HG02759 (cell line): ENCODE measurements around the gene CENPE.

Experiments used
- ATAC-seq: cut with Tn5 transposase; IDR thresholded peaks from one replicate; pipeline ENCODE4 v1.9.1; 2021; ENCODE audit warnings: mild to moderate bottlenecking, moderate library complexity; ENCODE audit not compliant: unreplicated experiment

CENPE gene

DNA sequence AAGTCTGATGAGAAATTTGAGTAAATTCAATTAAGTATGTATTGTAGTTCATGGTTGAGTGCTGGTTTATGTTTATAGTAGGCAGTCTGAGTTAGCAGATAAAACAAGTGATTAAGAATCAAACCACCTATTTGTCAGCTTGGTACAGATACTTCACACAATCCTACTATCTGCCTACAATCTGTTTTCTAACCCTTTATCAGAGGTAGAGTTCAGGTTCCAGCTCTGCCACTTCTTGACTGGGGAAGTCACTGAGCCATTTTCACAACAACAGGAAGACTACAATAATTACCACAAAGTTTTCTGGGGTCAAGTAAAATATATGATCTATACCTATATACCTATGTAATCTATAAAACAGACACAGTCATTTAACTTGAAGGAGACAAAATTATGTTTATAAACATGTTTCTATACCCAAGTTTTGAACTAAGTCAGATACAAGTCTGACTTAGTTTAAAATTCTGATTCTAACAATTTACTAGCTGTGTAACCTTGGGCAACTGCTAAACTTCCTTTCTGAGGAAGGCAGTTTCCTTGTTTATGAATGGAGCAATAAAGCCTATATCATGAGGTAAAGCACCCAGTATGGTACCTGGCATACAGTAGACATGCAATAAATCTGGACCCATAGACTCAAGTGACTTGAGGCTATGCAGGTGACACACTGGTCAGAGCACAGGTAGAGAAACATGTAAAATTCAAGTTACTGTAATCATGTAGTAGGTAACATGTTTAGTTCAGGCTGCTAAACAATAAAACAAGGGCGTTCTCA is 61.3 kb downstream of the CENPE start:
- no peak for ATAC-seq

DNA sequence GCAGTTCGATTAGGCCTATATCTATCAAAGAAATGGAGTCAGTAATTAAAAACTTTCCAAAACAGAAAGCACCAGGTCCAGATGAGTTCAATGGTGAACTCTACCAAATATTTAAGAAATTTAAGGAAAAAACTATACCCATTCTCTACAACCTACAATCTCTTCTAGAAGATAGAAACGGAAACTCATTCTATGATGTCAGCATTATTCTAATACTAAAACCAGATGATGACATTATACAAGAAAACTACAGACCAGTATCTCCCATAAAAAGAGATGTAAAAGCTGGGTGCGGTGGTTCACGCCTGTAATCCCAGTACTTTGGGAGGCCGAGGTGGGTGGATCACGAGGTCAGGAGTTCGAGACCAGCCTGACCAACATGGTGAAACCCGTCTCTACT is 69.0 kb downstream of the CENPE start:
- no peak for ATAC-seq

DNA sequence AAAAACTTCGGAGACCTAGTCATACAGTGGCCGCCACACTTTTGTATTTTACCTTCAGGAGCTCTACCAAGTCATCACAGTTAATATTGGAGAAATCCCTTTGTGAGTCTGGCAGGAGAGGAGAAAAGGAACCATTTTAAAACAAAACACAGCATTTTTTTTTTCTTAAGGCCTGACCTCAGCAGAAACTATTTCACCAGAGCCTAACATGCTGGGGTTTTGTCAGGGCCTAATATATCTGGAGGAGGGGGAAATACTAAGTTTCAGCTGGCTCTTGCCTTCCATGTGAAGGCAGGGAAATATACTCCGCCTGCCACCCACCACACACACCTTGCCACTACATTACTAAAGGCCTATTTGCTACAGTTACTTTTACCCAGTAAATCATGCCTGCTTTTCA is 72.0 kb downstream of the CENPE start:
- ATAC-seq: no peak

DNA sequence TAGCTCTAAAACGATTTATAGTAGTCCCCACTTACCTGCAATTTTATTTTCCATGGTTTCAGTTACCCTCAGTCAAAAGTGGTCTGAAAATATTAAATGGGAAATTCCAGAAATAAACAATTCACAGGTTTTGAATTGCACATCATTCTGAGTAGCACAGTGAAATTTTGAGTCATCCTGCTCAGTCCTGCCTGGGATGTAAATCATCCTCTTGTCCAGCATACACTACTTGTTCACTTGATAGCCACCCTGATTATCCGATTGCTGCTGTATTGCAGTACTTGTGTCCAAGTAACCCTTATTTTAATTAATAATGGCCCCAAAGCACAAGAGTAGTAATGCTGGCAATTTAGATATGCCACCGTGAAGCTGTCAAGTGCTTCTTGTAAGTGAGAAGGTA is 75.0 kb downstream of the CENPE start:
- no peak for ATAC-seq

DNA sequence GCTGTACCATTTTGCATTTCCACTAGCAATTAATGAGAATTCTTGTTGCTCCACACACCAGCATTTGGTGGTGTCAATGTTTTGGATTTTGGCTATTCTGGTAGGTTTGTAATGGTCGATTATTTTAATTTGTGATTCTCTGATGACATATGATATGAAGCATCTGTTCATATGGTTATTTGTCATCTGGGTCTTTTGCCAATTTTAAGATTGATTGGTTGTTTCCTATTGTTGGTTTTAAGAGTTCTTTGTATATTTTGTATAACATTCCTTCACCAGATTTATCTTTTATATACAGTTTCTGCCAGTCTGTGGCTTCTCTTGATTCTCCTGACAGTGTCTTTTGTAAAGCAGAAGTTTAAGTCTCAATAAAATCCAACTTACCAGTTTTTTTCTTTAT is 80.0 kb downstream of the CENPE start:
- no peak for ATAC-seq

DNA sequence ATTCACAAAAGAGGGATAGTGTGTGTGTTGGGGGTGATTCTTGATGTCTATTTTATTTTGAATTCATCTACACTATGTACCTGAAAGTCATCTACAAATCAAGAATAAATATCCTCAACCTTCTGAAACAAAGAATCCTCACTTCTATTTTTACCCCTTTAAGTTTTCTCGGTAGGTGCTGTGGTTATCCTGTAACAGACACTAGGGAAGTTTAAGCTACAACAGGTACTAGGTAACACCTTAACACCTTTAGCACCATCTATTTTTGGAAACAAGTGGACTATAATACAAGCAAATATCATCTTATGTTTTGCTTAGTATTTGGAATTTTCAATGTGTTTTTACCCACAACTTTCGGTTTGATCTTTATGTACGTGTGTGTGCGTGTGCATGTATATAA is 86.5 kb downstream of the CENPE start:
- ATAC-seq: no peak

DNA sequence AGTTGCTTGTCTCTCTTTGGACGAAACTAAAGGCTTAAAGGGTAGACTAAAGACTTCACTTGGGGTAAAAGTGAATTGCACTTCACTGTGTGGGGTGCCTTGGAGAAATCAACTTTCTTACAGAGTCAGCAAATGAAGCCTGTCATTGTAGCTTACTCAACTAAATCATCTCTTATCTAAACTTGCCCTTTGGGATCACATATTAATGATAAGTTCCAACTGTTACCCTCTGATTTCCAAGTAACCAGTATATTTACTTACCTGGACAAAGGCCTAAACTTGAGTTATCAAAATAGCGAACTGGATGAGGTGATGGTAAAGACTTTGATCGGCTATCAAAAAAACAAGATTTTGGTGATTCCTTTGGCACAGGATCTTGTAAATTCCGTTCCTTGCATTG is 89.6 kb downstream of the CENPE start:
- no peak for ATAC-seq

DNA sequence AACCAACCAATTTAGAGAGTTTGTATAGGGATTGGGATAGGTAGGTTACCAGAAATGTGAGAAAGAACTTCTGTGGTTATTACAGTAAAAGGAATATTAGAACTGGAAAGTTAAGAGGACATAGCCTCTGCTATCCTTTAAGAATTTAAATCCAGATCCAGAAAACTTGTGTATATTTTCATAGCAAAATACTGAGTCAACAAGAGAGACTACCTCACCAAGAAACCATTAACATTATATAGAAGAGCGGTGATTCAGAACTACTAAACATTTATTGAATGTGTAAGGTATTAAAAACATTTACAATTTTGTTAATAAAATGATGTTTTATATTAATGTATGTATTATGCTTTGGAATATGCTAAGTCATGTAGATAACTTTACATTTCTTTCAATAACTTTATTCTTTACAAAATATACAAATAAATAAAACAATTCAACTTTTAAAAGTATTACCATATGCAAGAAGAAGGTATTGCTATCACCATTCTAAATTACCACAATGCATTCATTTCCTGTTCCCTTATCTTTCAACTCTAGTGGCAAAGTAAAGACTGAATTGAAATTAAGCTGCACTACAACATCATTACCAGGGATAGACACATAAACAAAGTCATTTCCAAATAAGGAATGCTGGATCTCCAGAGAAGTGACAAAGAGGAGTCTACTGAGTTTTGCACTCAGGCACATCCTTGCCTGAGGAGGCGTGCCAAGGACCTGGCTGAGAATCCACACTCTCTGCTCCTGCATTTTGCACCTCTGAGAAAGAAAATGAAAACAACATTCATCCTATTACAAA is 92.4 kb downstream of the CENPE start:
- no peak for ATAC-seq

DNA sequence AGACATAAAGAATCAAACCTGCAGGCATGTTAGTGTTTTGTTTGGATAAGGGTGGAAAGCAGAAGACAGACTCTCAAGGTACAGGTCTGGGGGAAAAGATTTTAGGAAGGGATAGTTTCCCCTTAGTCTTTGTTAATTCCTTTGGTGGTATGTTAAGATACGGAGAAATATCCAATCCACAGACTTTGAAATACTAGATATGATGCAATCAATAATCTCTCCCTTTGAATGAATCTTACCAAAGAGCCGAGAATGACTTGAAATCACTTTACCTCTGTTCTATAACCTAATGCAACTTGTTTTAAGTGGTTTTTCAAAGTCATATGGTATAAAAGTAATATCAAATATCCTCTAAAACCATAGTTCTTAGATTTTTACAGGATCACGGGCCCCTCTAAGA is 93.3 kb downstream of the CENPE start:
- no peak for ATAC-seq

DNA sequence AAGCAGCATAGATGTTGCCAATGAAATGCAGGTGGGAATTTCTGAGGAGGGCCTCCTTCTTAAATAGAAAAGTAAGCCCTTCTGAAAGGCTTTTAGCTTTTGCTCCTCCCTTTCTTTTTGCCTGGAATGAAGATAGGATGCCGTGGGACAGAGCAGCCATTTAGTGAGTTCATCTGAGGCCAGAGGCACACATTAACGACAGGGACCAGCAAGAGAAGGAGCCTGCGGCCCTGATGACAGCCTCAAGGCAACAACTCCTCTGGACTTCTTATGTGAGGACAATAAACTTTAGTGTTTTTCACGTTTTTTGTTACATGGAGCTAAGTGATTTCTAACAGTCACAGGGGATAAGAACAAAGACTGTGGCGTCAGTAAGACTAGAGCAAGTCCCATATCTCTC is 97.5 kb downstream of the CENPE start:
- no peak for ATAC-seq

DNA sequence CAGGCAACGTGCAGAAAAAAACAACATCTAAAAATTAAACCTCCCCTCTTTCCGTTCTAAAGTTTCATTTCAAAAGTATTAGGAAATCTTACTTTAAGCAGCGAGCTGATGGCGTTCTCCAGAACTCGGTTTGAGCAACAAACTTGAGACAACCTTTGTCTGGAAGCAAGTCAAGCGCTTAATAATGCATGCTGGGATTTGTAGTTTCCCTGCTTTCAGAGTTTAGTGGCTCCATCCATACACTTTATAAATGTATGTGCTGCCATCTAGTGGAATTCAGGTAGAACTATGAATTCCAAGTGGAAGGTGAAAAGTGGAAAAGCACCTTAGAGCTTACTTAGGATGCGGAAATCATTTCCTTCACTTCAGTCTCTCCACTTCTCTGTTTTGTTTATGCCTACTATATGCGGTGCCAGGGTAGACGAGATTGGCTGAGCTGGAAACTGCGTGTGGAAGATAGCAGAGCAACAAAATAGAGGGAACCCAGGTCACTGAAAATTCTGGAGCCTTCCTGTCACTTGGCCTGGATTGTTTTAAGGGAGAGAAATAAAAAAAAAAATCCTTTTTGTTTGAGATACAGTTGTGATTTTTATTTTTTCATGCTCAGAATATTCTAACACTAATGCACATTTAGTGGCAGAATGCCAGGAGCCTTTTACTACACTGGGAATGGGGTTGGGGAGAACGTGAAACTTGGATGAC is 98.3 kb downstream of the CENPE start, which contains the start of gene BDH2:
TSS of gene BDH2 (minus strand) at position 144 of the 702 bp plus-strand sequence. CDS start 3,580 bp downstream, outside the sequence.
- peak; percentile 97 for ATAC-seq

DNA sequence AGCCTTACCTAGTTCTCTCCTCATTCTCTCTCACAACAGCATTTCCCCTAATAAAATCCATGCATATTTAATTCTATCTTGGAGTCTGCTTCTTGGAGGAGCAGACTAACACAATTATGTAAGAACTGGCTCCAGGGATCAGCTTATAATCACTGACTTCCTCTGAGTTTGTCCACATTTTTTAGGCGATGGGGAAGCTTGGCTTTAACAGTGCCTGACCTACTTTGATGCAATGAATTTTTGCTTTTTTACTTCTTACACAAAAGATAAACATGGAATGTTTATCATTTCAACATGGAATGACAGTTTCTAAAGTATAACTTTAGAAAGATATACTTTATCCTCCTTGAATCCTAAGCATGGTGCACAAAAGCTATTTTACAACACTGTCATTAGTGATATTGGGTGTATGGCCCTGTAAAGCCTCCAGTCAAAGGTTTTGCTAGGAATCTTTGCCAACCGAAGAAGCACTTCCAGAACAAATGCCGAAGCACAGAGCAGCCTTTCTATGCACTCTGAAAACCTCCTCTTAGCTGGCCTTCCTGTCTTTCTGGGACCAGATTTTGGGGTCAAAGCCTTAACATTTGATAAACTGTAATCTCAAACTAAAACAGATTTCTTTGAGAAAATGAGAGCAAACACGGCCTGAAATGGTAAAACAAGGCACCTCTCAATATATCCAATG is 99.2 kb downstream of the CENPE start:
- no peak for ATAC-seq

DNA sequence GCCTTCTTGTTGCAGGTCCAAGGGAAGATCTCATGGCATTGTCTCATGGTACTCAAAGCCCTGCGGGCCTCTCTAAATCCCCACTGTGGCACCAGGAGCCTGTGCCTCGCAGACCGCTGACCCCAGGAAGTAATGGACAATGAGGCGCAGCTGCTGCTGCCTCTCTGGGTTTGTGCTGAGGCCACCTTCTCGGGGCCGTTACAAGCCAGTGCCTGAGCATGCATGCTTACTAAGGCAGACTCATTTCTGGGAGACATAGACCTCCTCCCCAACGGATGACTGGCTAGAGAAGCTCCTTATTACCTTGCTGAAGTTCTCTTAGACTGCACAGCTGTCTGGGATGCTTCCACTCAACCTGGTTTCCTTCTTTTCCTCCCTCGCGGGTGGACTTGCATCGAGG is 99.8 kb downstream of the CENPE start:
- ATAC-seq: no peak

DNA sequence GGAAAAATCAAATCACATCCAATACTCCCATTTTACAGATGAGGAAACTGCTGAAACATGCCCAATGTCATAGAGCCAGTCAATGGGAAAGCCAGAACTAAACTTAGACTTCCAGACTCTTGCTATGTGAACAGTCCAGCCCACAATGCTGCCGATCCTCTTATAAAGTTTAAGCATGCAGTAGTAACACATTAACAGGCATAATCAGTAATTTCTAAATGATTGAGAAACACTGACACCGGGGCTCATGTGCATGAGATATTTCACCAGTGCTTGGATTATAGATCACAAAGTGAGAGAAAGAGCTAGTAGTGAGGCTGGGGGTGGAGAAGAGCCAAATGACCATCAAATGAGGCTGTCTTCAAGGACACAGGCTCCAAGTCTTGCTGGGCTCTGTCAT is 101.0 kb downstream of the CENPE start:
- ATAC-seq: no peak

DNA sequence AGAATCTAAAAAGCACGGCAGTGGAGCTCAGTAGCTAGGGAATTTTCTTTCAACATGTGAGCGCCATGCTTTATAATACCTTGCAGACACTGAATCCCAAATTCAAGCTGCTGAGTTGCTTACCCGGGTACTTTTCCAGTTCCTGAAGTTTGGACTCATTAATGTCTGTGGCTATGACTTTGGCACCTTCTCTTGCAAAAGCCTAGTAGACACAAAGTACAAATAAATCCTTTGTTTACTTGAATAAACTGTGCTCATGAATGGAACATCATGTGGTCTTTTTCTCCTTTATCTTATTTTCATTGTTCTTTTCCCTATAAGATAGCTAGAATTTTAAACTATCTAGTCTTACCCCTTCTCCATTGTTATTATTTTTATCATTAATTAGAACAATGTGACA is 103.1 kb downstream of the CENPE start:
- no peak for ATAC-seq

DNA sequence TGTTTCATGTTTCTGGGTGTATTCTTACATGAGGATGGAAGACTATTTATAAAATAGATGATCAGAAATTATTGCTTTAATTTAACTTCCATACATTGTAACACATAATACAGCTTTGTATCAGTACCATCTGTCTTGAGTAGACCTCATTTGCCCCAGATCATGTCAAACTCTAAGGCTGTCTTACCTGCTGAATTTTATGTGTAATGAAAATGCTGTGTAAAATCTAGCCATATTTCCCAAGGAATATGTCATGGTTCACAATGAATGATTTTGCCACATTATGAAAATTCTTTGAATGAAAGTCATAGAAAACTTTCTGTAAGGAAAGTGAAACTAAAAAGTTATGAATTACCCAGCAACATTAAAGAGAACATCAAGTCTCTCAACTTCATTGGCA is 105.9 kb downstream of the CENPE start:
- peak; percentile 31 for ATAC-seq

DNA sequence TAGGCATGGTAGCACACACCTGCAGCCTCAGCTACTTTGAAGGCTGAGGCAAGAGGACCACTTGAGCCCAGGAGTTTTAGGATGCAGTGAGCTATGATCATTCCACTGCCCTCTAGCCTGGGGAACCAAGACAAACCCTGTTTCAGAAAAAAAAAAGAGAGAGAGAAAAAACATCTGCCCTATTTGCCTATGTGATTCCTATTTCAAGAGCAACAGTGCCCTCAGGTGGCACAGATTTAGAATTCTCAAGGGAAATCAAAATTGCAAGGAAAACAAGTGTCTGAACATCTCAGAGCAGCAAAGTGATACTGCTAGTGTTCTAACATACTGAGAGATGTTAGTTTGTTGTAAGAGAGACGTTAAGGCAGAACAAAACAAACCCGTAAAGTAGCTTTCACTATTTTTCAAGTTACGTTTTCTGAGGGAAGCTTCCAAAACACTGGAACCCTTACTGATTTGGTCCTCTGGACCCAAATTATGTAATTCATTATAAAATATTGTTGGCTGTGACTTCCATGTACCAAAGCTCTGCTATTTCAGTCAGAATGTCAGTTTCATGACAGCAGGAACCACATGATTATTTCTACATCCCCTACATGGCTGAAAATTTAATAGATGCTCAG is 106.4 kb downstream of the CENPE start:
- ATAC-seq: peak; percentile 75

DNA sequence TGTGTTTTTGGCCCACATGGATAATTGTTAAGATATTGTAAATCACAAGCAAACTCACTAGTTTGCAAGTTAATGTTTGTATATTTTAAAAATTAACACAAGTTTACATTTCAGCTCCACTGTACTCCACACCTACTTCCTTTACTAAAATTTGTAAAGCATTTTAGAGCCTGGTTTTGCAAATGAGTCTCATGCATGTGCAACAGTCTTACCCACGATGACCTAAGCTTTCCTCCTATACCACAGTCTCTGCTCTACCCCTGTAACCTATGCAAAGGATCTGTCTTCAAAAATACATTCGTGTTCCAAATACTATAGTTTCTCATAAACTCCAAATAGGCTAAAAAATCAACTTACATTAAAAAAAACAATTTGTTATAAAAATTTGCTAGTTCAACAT is 108.7 kb downstream of the CENPE start:
- ATAC-seq: no peak

DNA sequence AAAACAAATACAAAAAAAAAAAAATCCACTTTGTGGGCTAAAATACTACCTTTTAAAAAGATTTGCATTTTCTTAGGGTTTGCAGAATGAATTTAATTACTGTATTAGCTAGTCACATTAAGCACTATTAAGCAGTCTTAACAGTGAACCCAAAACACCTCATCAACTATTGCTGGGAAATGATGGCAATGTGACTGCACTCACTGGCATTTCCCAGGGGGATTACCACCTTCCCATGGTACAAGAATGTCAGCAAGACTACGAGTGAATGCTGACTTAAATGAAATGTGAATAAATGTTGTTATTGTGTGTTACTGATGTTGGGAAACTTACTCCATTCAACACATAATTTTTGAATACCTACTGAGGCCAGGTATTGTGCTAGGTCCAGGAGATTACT is 111.6 kb downstream of the CENPE start:
- ATAC-seq: no peak

DNA sequence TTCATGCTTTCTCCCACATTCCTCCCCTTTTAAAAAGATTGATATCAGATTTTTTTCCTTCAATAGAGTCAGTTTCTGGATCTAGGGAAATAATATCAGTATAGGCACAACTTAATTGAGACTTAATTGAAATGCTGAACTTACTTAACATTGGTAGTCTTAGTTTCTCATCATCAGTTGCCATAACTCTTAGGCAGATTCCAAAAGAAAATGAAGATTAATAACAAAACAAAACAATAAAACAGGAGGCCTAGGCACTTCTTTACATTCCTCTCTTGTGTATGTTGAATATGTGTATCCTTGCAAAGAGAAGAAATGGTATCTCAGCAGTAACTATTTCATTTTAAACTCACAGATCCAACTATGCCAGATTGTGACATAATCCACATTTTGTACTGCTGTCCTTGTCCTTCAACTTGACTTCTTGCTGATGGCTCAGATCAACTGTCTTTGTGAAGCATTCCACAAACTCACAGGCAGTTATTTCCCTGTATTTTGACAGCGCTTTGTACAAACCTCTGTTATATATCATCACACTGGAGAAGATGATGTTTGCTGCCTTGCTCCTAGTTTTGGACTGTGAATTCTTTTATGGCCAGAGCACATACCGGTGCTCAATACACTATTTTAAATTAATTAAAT is 112.5 kb downstream of the CENPE start:
- ATAC-seq: no peak
